HepG2 (cell line): Measurements from ENCODE around the gene PDGFD. TPM values are rescaled to one million over a fixed set of nuclear protein-coding genes. Genes with fewer than 3 reads are reported as not detected.

Source experiments
- DR1 ChIP-seq: sonication (generic); formaldehyde crosslinking; IDR thresholded peaks from 2 replicates; pipeline ENCODE4 v1.8.0; 2021; ENCODE audit warnings: mild to moderate bottlenecking, missing genetic modification reagents, inconsistent platforms
- GPN1 ChIP-seq: sonication (generic); formaldehyde crosslinking; IDR thresholded peaks from 2 replicates; pipeline ENCODE4 v1.5.1; 2020; ENCODE audit warnings: missing genetic modification reagents, borderline replicate concordance
- HNF4G ChIP-seq, 2 experiments: sonication (generic) in 1 of 2; formaldehyde crosslinking in 1 of 2; IDR thresholded peaks; 2 replicates each; pipeline versions ENCODE4 v1.4.0 to v1.6.1; 2011 to 2020; ENCODE audit warnings: borderline replicate concordance in 2 of 2, low read depth in 2 of 2, mild to moderate bottlenecking in 2 of 2, low read length in 1 of 2, missing genetic modification reagents in 1 of 2, moderate library complexity in 1 of 2
- MTA3 ChIP-seq: sonication (generic); formaldehyde crosslinking; IDR thresholded peaks from 2 replicates; pipeline ENCODE4 v1.4.0; 2020; ENCODE audit warnings: missing genetic modification reagents
- SP1 ChIP-seq, 2 experiments: fragments of 450-650 bp in 1 of 2; sonication (generic) in 1 of 2; formaldehyde crosslinking in 1 of 2; IDR thresholded peaks; 2 replicates each; pipeline versions ENCODE4 v1.4.0 to v1.6.1; 2016 to 2020; ENCODE audit warnings: missing genetic modification reagents in 1 of 2
- TBL1XR1 ChIP-seq: fragments of 150-350 bp; IDR thresholded peaks from 2 replicates; pipeline ENCODE4 v1.6.1; 2014; ENCODE audit warnings: borderline replicate concordance, low read length; ENCODE audit not compliant: partially characterized antibody
- TMF1 ChIP-seq: sonication (generic); formaldehyde crosslinking; IDR thresholded peaks from 2 replicates; pipeline ENCODE4 v1.8.1; 2022; ENCODE audit warnings: low read depth, missing genetic modification reagents
- U2AF1 ChIP-seq: fragments of 200-400 bp; formaldehyde crosslinking; optimal IDR thresholded peaks from 2 replicates; pipeline ENCODE3; 2017; ENCODE audit warnings: mild to moderate bottlenecking, low read depth, low read length
- ZFP90 ChIP-seq: sonication (generic); formaldehyde crosslinking; IDR thresholded peaks from 2 replicates; pipeline ENCODE4 v1.8.0; 2022; ENCODE audit warnings: missing genetic modification reagents, mild to moderate bottlenecking, inconsistent platforms, borderline replicate concordance
- ZKSCAN1 ChIP-seq: fragments of 150-350 bp; IDR thresholded peaks from 2 replicates; pipeline ENCODE4 v1.6.1; 2014; ENCODE audit warnings: low read length
- ZNF496 ChIP-seq: sonication (generic); formaldehyde crosslinking; IDR thresholded peaks from 2 replicates; pipeline ENCODE4 v1.8.1; 2023; ENCODE audit warnings: mild to moderate bottlenecking, moderate library complexity, missing genetic modification reagents; ENCODE audit not compliant: insufficient replicate concordance
- ZNF501 ChIP-seq: sonication (generic); formaldehyde crosslinking; IDR thresholded peaks from 2 replicates; pipeline ENCODE4 v1.5.1; 2020; ENCODE audit warnings: mild to moderate bottlenecking, moderate library complexity, missing genetic modification reagents
- ZNF572 ChIP-seq: sonication (generic); formaldehyde crosslinking; IDR thresholded peaks from 2 replicates; pipeline ENCODE4 v1.5.1; 2020; ENCODE audit warnings: mild to moderate bottlenecking, missing genetic modification reagents
- ZNF672 ChIP-seq: sonication (generic); formaldehyde crosslinking; IDR thresholded peaks from 2 replicates; pipeline ENCODE4 v1.8.1; 2022; ENCODE audit warnings: missing genetic modification reagents
- ZNF773 ChIP-seq: sonication (generic); formaldehyde crosslinking; IDR thresholded peaks from 2 replicates; pipeline ENCODE4 v1.4.0; 2020; ENCODE audit warnings: missing genetic modification reagents, borderline replicate concordance
- polyA plus RNA-seq, 8 experiments: library from polyadenylated mRNA; depleted of rRNA in 3 of 8; stranded (reverse) in 7 of 8; unstranded in 1 of 8; fragments of >200 nt; fragmentation: Illumina TruSeq in 4 of 8; extraction: Trizol in 4 of 8; gene quantifications; 2 replicates each; pipeline versions ENCODE4 v1.2.1 to v1.2.3, GENCODE V29; 2011 to 2016; ENCODE audit warnings: low read depth in 4 of 8, missing spikeins in 1 of 8, mixed read lengths in 1 of 8; ENCODE audit not compliant: insufficient read depth in 1 of 8
- total RNA-seq, 5 experiments: library from RNA; depleted of rRNA; stranded (reverse); fragments of >200 nt; fragmentation: Illumina TruSeq; extraction: Trizol; gene quantifications; 2 replicates each; pipeline ENCODE4 v1.2.3, GENCODE V29; 2016; ENCODE audit warnings: low read depth in 1 of 5
- TF ChIP-seq, protein P1 (sequence below): sonication (generic); formaldehyde crosslinking; IDR thresholded peaks from 2 replicates; pipeline ENCODE4 v1.4.0; 2020; ENCODE audit warnings: mild to moderate bottlenecking, missing genetic modification reagents, borderline replicate concordance
- TF ChIP-seq, protein P2 (sequence below): sonication (generic); formaldehyde crosslinking; IDR thresholded peaks from 2 replicates; pipeline ENCODE4 v1.9.0; 2022; ENCODE audit warnings: low read depth, missing genetic modification reagents
- TF ChIP-seq, protein P3 (sequence below): sonication (generic); formaldehyde crosslinking; IDR thresholded peaks from 2 replicates; pipeline ENCODE4 v1.5.1; 2020; ENCODE audit warnings: mild to moderate bottlenecking, missing genetic modification reagents, moderate library complexity
- TF ChIP-seq, protein P4 (sequence below): sonication (generic); formaldehyde crosslinking; IDR thresholded peaks from 2 replicates; pipeline ENCODE4 v1.4.0; 2020; ENCODE audit warnings: missing genetic modification reagents

The PDGFD gene
- total and polyA plus RNA-seq, 2 of the 13 experiments (the other 11 are each of a cell fraction or from before 2014, with no cell fraction given): 0.09 to 0.29 TPM

DNA sequence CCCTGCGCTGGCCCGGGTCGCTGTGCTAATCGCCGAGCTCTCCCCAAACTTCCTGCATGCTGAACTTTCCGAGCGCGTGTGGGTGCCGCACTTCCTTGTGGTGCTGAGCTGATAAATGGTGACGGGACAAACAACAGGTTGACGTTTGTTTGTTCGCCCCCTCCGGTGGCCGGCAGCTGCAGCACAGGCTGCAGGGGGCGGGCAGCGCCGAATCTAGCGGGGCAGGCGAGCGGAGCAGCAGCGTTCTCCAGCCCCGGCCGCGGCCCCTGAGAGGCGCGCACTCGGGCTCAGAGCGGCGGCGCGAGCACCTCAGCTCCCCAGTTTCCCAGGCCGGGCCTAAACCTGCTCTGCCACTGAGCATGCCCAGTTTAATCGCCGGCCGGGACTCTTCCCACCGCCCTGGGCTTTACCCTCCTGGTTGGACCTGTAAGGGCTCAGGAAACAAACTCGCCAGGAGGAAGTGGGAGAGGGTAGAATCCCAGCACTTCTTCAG, at the start of gene PDGFD (continued):
- no peak for TF ChIP-seq MTA3 (CRISPR knock-in tag)
- TF ChIP-seq, protein P1, sequence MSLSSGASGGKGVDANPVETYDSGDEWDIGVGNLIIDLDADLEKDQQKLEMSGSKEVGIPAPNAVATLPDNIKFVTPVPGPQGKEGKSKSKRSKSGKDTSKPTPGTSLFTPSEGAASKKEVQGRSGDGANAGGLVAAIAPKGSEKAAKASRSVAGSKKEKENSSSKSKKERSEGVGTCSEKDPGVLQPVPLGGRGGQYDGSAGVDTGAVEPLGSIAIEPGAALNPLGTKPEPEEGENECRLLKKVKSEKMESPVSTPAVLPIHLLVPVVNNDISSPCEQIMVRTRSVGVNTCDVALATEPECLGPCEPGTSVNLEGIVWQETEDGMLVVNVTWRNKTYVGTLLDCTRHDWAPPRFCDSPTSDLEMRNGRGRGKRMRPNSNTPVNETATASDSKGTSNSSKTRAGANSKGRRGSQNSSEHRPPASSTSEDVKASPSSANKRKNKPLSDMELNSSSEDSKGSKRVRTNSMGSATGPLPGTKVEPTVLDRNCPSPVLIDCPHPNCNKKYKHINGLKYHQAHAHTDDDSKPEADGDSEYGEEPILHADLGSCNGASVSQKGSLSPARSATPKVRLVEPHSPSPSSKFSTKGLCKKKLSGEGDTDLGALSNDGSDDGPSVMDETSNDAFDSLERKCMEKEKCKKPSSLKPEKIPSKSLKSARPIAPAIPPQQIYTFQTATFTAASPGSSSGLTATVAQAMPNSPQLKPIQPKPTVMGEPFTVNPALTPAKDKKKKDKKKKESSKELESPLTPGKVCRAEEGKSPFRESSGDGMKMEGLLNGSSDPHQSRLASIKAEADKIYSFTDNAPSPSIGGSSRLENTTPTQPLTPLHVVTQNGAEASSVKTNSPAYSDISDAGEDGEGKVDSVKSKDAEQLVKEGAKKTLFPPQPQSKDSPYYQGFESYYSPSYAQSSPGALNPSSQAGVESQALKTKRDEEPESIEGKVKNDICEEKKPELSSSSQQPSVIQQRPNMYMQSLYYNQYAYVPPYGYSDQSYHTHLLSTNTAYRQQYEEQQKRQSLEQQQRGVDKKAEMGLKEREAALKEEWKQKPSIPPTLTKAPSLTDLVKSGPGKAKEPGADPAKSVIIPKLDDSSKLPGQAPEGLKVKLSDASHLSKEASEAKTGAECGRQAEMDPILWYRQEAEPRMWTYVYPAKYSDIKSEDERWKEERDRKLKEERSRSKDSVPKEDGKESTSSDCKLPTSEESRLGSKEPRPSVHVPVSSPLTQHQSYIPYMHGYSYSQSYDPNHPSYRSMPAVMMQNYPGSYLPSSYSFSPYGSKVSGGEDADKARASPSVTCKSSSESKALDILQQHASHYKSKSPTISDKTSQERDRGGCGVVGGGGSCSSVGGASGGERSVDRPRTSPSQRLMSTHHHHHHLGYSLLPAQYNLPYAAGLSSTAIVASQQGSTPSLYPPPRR (CRISPR knock-in tag): no peak
- no peak for TF ChIP-seq ZNF672
- TF ChIP-seq TBL1XR1: no peak
- TF ChIP-seq ZFP90 (CRISPR knock-in tag): no peak
- TF ChIP-seq ZKSCAN1: no peak
- TF ChIP-seq SP1 (IDR thresholded peaks at IDR 0.05): no peak
- TF ChIP-seq SP1 (CRISPR knock-in tag; IDR thresholded peaks at IDR 0.05): no peak
- TF ChIP-seq ZNF496 (CRISPR knock-in tag): no peak
- no peak for TF ChIP-seq TMF1 (CRISPR knock-in tag)
- TF ChIP-seq, protein P2, sequence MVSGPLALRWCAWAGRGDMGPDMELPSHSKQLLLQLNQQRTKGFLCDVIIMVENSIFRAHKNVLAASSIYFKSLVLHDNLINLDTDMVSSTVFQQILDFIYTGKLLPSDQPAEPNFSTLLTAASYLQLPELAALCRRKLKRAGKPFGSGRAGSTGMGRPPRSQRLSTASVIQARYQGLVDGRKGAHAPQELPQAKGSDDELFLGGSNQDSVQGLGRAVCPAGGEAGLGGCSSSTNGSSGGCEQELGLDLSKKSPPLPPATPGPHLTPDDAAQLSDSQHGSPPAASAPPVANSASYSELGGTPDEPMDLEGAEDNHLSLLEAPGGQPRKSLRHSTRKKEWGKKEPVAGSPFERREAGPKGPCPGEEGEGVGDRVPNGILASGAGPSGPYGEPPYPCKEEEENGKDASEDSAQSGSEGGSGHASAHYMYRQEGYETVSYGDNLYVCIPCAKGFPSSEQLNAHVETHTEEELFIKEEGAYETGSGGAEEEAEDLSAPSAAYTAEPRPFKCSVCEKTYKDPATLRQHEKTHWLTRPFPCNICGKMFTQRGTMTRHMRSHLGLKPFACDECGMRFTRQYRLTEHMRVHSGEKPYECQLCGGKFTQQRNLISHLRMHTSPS: no peak
- TF ChIP-seq, protein P3, sequence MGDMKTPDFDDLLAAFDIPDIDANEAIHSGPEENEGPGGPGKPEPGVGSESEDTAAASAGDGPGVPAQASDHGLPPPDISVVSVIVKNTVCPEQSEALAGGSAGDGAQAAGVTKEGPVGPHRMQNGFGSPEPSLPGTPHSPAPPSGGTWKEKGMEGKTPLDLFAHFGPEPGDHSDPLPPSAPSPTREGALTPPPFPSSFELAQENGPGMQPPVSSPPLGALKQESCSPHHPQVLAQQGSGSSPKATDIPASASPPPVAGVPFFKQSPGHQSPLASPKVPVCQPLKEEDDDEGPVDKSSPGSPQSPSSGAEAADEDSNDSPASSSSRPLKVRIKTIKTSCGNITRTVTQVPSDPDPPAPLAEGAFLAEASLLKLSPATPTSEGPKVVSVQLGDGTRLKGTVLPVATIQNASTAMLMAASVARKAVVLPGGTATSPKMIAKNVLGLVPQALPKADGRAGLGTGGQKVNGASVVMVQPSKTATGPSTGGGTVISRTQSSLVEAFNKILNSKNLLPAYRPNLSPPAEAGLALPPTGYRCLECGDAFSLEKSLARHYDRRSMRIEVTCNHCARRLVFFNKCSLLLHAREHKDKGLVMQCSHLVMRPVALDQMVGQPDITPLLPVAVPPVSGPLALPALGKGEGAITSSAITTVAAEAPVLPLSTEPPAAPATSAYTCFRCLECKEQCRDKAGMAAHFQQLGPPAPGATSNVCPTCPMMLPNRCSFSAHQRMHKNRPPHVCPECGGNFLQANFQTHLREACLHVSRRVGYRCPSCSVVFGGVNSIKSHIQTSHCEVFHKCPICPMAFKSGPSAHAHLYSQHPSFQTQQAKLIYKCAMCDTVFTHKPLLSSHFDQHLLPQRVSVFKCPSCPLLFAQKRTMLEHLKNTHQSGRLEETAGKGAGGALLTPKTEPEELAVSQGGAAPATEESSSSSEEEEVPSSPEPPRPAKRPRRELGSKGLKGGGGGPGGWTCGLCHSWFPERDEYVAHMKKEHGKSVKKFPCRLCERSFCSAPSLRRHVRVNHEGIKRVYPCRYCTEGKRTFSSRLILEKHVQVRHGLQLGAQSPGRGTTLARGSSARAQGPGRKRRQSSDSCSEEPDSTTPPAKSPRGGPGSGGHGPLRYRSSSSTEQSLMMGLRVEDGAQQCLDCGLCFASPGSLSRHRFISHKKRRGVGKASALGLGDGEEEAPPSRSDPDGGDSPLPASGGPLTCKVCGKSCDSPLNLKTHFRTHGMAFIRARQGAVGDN: peak; percentile 75
- TF ChIP-seq, protein P4, sequence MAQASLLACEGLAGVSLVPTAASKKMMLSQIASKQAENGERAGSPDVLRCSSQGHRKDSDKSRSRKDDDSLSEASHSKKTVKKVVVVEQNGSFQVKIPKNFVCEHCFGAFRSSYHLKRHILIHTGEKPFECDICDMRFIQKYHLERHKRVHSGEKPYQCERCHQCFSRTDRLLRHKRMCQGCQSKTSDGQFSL: no peak
- no peak for TF ChIP-seq GPN1 (CRISPR knock-in tag)
- TF ChIP-seq DR1 (CRISPR knock-in tag): no peak
- TF ChIP-seq ZNF773 (CRISPR knock-in tag): no peak
- TF ChIP-seq HNF4G (IDR thresholded peaks at IDR 0.05; ENCODE audit: borderline replicate concordance, low read depth, low read length): no peak
- TF ChIP-seq HNF4G (CRISPR knock-in tag; IDR thresholded peaks at IDR 0.05; ENCODE audit: borderline replicate concordance, low read depth): no peak
- TF ChIP-seq ZNF572: no peak
- no peak; the same call in 1 of the 2 replicates for TF ChIP-seq ZNF501
- no peak for TF ChIP-seq U2AF1
